Measurements from ENCODE around the gene THOC6. TPM values are rescaled to one million over a fixed set of nuclear protein-coding genes. Genes with fewer than 3 reads are reported as not detected.

The THOC6 gene
- total RNA-seq, 1 donor from 2014 or later: 27.4 TPM

GRCh38 chr16:3021449-3022207 lies 2.2 kb upstream of the THOC6 start:
- peak; percentile 97 for DNase-seq (ENCODE audit: low spot score)
- TF ChIP-seq CTCF (IDR thresholded peaks at IDR 0.05): peak; percentile 70
- no peaks in the 10 kb centered on the region for H3K9me3 Mint-ChIP-seq (ENCODE audit: low read depth)
- no peaks in the 10 kb centered on the region for H3K27me3 Mint-ChIP-seq (ENCODE audit: low read depth)
- H3K4me1 Mint-ChIP-seq (ENCODE audit: low read depth): peaks cover 29% of the 10 kb centered on the region
- H3K27ac Mint-ChIP-seq (ENCODE audit: unreplicated experiment): peak overlapping the region; percentile 99
- peak overlapping the region; percentile 91 for H3K4me3 Mint-ChIP-seq (ENCODE audit: unreplicated experiment)
- H3K36me3 Mint-ChIP-seq (ENCODE audit: low read depth): peaks cover 15% of the 10 kb centered on the region

- peaks cover 29% of the 10 kb centered on the region for H3K4me1 Mint-ChIP-seq (ENCODE audit: low read depth)
- peaks cover 18% of the 10 kb centered on the region for H3K36me3 Mint-ChIP-seq (ENCODE audit: low read depth)
- no peaks in the 10 kb centered on the region for H3K9me3 Mint-ChIP-seq (ENCODE audit: low read depth)
- no peaks in the 10 kb centered on the region for H3K27me3 Mint-ChIP-seq (ENCODE audit: low read depth)
- peak overlapping the region; percentile 99 for H3K27ac Mint-ChIP-seq (ENCODE audit: unreplicated experiment)
- H3K4me3 Mint-ChIP-seq (ENCODE audit: unreplicated experiment): peak overlapping the region; percentile 91
- TF ChIP-seq CTCF (IDR thresholded peaks at IDR 0.05): no peak
- peak; percentile 96 for DNase-seq (ENCODE audit: low spot score)
Observed at GRCh38 chr16:3022208-3022683, 1.6 kb upstream of the THOC6 start.

- H3K4me3 Mint-ChIP-seq (ENCODE audit: unreplicated experiment): peak overlapping the region; percentile 91
- no peaks in the 10 kb centered on the region for H3K9me3 Mint-ChIP-seq (ENCODE audit: low read depth)
- no peak for TF ChIP-seq CTCF (IDR thresholded peaks at IDR 0.05)
- H3K27me3 Mint-ChIP-seq (ENCODE audit: low read depth): no peaks in the 10 kb centered on the region
- no peak for DNase-seq (ENCODE audit: low spot score)
- peaks cover 29% of the 10 kb centered on the region for H3K4me1 Mint-ChIP-seq (ENCODE audit: low read depth)
- peaks cover 18% of the 10 kb centered on the region for H3K36me3 Mint-ChIP-seq (ENCODE audit: low read depth)
- H3K27ac Mint-ChIP-seq (ENCODE audit: unreplicated experiment): peak overlapping the region; percentile 99
Observed at GRCh38 chr16:3022684-3023414, 986 bp upstream of the THOC6 start.

GRCh38 chr16:3023415-3023668 lies 493 bp upstream of the THOC6 start:
- no peak for TF ChIP-seq CTCF (IDR thresholded peaks at IDR 0.05)
- peak; percentile 80 for DNase-seq (ENCODE audit: low spot score)
- Mint-ChIP-seq H3K27ac (ENCODE audit: unreplicated experiment) (peak overlapping the region; percentile 99), H3K27me3 (ENCODE audit: low read depth) (no peaks in the 10 kb centered on the region), H3K36me3 (ENCODE audit: low read depth) (peaks cover 18% of the 10 kb centered on the region), H3K4me1 (ENCODE audit: low read depth) (peaks cover 29% of the 10 kb centered on the region), H3K4me3 (ENCODE audit: unreplicated experiment) (peak overlapping the region; percentile 91), H3K9me3 (ENCODE audit: low read depth) (no peaks in the 10 kb centered on the region)

DNA sequence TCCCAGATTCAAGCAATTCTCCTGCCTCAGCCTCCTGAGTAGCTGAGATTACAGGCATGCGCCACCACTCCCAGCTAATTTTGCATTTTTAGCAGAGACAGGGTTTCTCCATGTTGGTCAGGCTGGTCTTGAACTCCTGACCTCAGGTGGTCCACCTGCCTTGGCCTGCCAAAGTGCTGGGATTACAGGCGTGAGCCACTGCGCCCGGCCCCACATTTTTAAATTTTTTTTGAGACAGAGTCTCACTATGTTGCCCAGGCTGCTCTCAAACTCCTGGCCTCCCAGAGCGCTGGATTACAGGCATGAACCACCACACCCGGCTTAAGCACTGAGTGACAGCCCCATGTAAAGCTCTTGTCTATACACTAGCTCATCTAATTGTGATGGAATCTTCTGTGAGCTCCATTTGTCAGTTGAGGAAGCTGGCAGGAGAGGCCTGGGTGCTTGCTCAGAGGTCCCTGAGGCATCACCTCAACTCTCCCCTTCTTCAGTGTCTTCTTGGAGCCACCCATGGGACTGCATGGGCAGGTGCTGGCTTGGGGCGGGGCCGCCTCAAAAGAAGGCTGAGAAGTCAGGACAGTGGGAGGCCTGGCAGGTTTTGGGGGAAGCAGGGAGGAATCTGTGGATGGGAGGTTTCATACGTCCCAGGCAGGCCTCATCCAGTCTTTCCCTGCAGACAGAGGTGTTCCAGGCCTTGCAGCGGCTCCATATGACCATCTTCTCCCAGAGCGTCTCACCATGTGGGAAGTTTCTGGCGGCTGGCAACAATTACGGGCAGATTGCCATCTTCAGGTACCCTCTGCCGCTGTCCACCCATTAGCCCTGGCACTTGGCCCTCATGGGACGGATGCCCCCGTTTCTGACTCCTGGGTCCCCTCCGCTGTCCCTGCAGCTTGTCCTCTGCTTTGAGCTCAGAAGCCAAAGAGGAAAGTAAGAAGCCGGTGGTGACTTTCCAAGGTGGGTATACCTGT lies 1.5 kb downstream of the THOC6 start:
- no peaks in the 10 kb centered on the region for H3K27me3 Mint-ChIP-seq (ENCODE audit: low read depth)
- H3K9me3 Mint-ChIP-seq (ENCODE audit: low read depth): no peaks in the 10 kb centered on the region
- H3K4me1 Mint-ChIP-seq (ENCODE audit: low read depth): peaks cover 25% of the 10 kb centered on the region
- no peak for DNase-seq (ENCODE audit: low spot score)
- TF ChIP-seq CTCF (IDR thresholded peaks at IDR 0.05): no peak
- peaks cover 18% of the 10 kb centered on the region for H3K36me3 Mint-ChIP-seq (ENCODE audit: low read depth)
- no peak overlapping the region for H3K27ac Mint-ChIP-seq (ENCODE audit: unreplicated experiment)
- H3K4me3 Mint-ChIP-seq (ENCODE audit: unreplicated experiment): peak overlapping the region; percentile 12

Data from chondrocyte (in vitro differentiated cells).